GM19023 (cell line): Measurements from ENCODE around the gene TYW1.
"Not testable (repeated sequence)": the region's sequence is repeated elsewhere in the genome, so short reads cannot be mapped to it uniquely, and the experiment has no call there.

Experiments
- ATAC-seq: cut with Tn5 transposase; IDR thresholded peaks from one replicate; pipeline ENCODE4 v1.9.1; 2021; ENCODE audit warnings: mild to moderate bottlenecking, moderate library complexity; ENCODE audit not compliant: unreplicated experiment

TYW1 gene

GRCh38 chr7:66996444-66997191 lies at the start of gene TYW1:
TYW1 (plus strand) TSS chr7:66996833; CDS start chr7:66996979, 146 bp downstream.
- peak; percentile 92 for ATAC-seq

GRCh38 chr7:66948480-66949109 lies 48.0 kb upstream of the TYW1 start:
- ATAC-seq, result no peak

DNA sequence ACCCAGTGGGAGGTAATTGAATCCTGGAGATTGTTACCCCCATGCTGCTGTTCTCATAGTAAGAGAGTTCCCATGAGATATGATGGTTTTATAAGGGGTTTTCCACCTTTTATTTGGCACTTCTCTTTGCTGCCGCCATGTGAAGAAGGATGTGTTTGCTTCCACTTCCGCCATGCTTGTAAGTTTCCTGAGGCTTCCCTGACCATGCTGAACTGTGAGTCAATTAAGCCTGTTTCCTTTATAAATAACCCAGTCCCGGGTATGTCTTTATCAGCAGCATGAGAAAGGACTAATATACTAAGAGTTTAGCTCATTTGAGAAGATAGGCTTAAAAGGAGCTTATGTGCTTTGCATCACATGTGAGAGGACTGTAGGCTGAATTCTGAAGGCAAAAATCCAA lies 46.3 kb upstream of the TYW1 start:
- ATAC-seq, result no peak

DNA sequence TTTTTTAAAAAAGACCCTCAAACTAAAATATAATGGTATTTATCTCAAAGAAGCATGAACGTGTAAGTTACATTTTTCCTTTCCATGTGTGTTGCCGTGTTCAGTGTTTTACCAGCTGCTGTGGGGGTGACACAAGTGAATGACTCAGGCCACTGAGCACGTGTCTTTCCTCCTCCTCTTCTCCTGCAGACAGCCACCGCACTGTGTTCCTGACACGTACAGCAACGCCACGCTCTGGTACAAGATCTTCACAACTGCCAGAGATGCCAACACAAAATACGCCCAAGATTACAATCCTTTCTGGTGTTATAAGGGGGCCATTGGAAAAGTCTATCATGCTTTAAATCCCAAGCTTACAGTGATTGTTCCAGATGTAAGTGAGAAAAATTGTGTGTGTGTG lies 45.9 kb upstream of the TYW1 start:
- ATAC-seq, result no peak

DNA sequence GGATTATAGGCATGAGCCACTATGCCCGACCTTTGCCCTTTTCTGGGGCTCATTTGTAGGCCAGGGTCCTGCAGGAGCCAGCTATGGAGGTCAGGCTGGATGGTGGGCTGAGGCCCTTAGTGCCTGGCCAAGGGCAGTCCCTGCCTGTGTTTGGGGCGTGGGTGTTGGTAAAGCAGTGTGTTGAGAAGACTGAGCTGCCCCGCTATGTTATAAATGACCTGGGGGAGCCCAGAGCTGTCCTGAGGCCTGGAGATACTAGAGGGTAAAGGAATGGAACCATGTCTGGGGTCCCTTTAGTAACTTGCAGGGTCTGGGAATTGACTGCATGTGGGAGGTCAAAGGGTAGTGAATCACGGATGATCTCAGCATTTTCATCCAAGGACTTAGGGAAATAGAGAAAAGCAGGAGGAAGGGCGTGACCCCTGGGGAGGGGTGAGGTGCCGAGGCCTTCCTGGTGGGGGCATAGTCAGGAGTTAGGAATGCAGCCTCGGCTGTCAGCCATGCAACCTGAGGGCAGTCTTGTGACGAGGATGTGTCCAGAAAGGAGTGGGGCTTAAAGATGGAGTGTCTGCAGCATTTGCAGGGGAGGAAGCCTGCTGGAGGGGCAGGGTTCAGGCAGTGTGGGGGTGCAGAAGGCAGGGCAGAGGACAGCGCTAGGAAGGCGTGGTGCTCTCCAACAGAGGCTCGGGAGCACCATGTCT lies 44.1 kb upstream of the TYW1 start:
- ATAC-seq, result no peak

GRCh38 chr7:66953044-66953427 lies 43.6 kb upstream of the TYW1 start:
- no peak for ATAC-seq

- ATAC-seq, result no peak
Observed at GRCh38 chr7:66957595-66958290, 38.9 kb upstream of the TYW1 start.

- no peak for ATAC-seq
Observed at GRCh38 chr7:66958538-66959350, 37.9 kb upstream of the TYW1 start.

- no peak for ATAC-seq
Observed at GRCh38 chr7:66960192-66960591, 36.4 kb upstream of the TYW1 start.

DNA sequence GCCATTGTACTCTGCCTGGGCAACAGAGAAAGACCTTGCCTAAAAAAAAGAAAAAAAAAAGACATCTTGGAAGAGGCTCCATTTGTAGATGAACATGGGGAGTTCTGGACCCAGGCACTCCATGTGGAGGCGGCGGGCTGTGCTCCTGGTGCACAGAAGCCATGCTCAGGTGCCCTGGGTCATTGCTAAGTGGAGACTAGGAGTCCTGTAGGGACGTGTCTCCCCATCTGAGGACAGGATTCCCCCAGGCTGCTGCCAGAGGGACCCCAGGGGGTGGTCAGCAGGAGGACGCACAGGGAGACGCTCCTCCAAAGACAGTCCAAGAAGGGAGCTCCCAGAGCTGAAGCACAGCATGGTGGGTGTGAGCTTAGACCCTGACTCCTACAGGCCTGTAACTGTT lies 35.5 kb upstream of the TYW1 start:
- ATAC-seq, result no peak

- no peak for ATAC-seq
Observed at GRCh38 chr7:66964411-66964810, 32.2 kb upstream of the TYW1 start.

DNA sequence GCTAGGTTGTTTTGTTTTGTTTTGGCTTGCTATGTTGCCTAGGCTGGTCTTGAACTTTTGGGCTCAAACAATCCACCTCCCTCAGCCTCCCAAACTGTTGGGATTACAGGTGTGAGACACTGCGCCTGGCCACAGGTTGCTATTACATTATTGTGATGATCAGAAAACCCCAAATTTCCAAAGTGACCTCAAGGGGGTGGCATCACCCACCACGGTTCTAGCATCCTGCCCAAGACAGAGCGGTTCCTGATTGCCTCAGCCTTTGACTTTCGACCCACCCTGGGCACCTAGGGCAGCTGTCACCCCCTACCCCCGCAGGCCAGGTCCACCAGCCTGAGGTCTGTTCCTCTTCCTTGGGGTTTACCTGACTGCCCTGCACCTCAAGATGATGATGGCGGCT lies 29.6 kb upstream of the TYW1 start:
- no peak for ATAC-seq

- not testable (repeated sequence) for ATAC-seq
Observed at GRCh38 chr7:66969001-66969400, 27.6 kb upstream of the TYW1 start.

GRCh38 chr7:66970310-66970709 lies 26.3 kb upstream of the TYW1 start:
- no peak for ATAC-seq

DNA sequence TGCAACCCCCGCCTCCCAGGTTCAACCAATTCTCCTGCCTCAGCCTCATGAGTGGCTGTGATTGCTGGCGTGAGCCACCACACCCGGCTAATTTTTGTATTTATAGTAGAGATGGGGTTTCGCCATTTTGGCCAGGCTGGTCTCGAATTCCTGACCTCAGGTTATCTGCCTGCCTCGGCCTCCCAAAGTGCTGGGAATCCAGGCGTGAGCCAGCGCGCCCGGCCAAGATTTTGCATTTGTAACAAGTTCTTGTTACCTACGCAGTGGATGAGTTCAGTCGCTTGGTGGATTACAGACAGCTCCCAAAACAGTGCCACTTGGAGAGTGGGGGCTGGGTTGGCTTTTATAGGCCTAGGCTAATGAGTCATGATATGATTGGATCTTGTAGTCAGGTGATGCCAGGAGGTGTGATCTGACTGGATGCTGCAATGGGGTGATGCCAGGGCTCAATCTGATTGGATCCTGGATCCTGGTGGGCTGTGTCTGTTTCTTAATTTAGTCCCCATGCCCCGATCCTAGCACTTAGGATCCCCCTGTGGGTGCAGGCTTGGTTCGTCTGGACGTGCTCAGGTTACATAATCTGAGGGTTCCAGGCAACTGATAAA lies 21.5 kb upstream of the TYW1 start:
- ATAC-seq, result no peak

GRCh38 chr7:66978312-66978711 lies 18.3 kb upstream of the TYW1 start:
- not testable (repeated sequence) for ATAC-seq

GRCh38 chr7:66979013-66979412 lies 17.6 kb upstream of the TYW1 start:
- ATAC-seq, result not testable (repeated sequence)

GRCh38 chr7:66980336-66980735 lies 16.3 kb upstream of the TYW1 start:
- not testable (repeated sequence) for ATAC-seq

DNA sequence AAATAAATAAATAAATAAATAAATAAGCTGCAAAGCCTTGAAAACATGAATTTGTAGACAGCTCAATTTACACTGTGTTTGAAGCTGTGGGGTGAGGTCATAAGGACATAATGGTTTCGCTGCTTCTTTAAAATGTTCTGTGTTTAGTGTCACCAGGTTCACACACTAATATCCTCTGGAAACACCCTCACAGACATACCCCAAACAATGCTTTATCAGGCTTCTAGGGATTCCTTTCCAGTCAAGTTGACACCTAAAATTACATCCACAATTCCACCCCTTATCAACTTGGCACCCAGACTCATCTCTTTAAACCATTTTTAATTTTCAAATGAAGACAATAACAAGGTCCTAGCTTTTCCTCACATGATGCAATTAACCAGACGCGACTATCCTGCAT lies 7.1 kb upstream of the TYW1 start:
- not testable (repeated sequence) for ATAC-seq

- not testable (repeated sequence) for ATAC-seq
Observed at GRCh38 chr7:66994051-66994450, 2.6 kb upstream of the TYW1 start.
